Type B pancreatic cell (in vitro differentiated cells): ENCODE data around the gene SGF29. TPM values are rescaled to one million over a fixed set of nuclear protein-coding genes. Genes with fewer than 3 reads are reported as not detected.

Experiments used
- DNase-seq: peaks from one replicate; pipeline ENCODE4 v3.0.0; 2021; ENCODE audit warnings: mixed read lengths; ENCODE audit not compliant: unreplicated experiment; ENCODE audit errors: extremely low spot score
- H3K27ac Mint-ChIP-seq: 2 replicates; pipeline ENCODE4 v1.8.0; 2021; ENCODE audit warnings: mild to moderate bottlenecking, mixed read lengths
- H3K27me3 Mint-ChIP-seq: 2 replicates; pipeline ENCODE4 v1.8.0; 2021; ENCODE audit warnings: mixed read lengths
- H3K36me3 Mint-ChIP-seq: 2 replicates; pipeline ENCODE4 v1.8.0; 2021; ENCODE audit warnings: mixed read lengths
- H3K4me1 Mint-ChIP-seq: one replicate; pipeline ENCODE4 v1.8.0; 2021; ENCODE audit warnings: mixed read lengths; ENCODE audit not compliant: unreplicated experiment
- H3K4me3 Mint-ChIP-seq: 2 replicates; pipeline ENCODE4 v1.8.0; 2021; ENCODE audit warnings: mild to moderate bottlenecking, mixed read lengths
- H3K9me3 Mint-ChIP-seq: 2 replicates; pipeline ENCODE4 v1.8.0; 2021; ENCODE audit warnings: mixed read lengths
- CTCF ChIP-seq: fragments of 200-600 bp; sonication (generic); conservative IDR thresholded peaks from 2 replicates; pipeline ENCODE4 v1.5.0; 2021; ENCODE audit warnings: antibody characterized with exemption, mild to moderate bottlenecking
- total RNA-seq: library from RNA; stranded (reverse); gene quantifications from 2 replicates; pipeline ENCODE4 v1.2.1, GENCODE V29; 2021; ENCODE audit warnings: low replicate concordance

SGF29 gene
- total RNA-seq, 1 donor from 2014 or later = 29.6 TPM

- Mint-ChIP-seq H3K4me3 (no peak overlapping the region), H3K36me3 (no peaks in the 10 kb centered on the region), H3K9me3 (no peaks in the 10 kb centered on the region), H3K4me1 (peaks cover 7% of the 10 kb centered on the region), H3K27ac (peak overlapping the region; percentile 23), H3K27me3 (no peaks in the 10 kb centered on the region)
- TF ChIP-seq CTCF = no peak
- no peak for DNase-seq
Observed at GRCh38 chr16:28537964-28538732, 15.6 kb upstream of the SGF29 start.

GRCh38 chr16:28538733-28539596 is 14.8 kb upstream of the SGF29 start, which contains the start of gene NUPR1:
Gene NUPR1 (minus strand): TSS chr16:28538974. CDS start chr16:28538907, 67 bp downstream.
- TF ChIP-seq CTCF = no peak
- Mint-ChIP-seq H3K36me3 (no peaks in the 10 kb centered on the region), H3K4me3 (no peak within 1 kb of the TSS), H3K4me1 (peaks cover 9% of the 10 kb centered on the region), H3K9me3 (no peaks in the 10 kb centered on the region), H3K27ac (peak within 1 kb of the TSS; percentile 23), H3K27me3 (no peaks in the 10 kb centered on the region)
- no peak for DNase-seq

- H3K36me3 Mint-ChIP-seq = no peaks in the 10 kb centered on the region
- DNase-seq = no peak
- no peaks in the 10 kb centered on the region for H3K9me3 Mint-ChIP-seq
- peaks cover 9% of the 10 kb centered on the region for H3K4me1 Mint-ChIP-seq
- no peak overlapping the region for H3K4me3 Mint-ChIP-seq
- H3K27ac Mint-ChIP-seq = peak overlapping the region; percentile 61
- H3K27me3 Mint-ChIP-seq = no peaks in the 10 kb centered on the region
- no peak for TF ChIP-seq CTCF
Observed at GRCh38 chr16:28540346-28540745, 13.4 kb upstream of the SGF29 start.

GRCh38 chr16:28542646-28543045 is 11.1 kb upstream of the SGF29 start:
- Mint-ChIP-seq H3K4me3 (peak overlapping the region; percentile 74), H3K4me1 (peaks cover 9% of the 10 kb centered on the region), H3K27ac (peak overlapping the region; percentile 96), H3K27me3 (no peaks in the 10 kb centered on the region), H3K9me3 (no peaks in the 10 kb centered on the region), H3K36me3 (no peaks in the 10 kb centered on the region)
- no peak for DNase-seq
- no peak for TF ChIP-seq CTCF

- Mint-ChIP-seq H3K4me1 (peaks cover 9% of the 10 kb centered on the region), H3K27ac (peak overlapping the region; percentile 96), H3K9me3 (no peaks in the 10 kb centered on the region), H3K4me3 (peak overlapping the region; percentile 74), H3K36me3 (no peaks in the 10 kb centered on the region), H3K27me3 (no peaks in the 10 kb centered on the region)
- TF ChIP-seq CTCF = no peak
- no peak for DNase-seq
Observed at GRCh38 chr16:28543072-28543471, 10.6 kb upstream of the SGF29 start.
